Endodermal cell (in vitro differentiated cells): Measurements from ENCODE around the gene CLIC3. TPM values are rescaled to one million over a fixed set of nuclear protein-coding genes. Genes with fewer than 3 reads are reported as not detected.

Experiments
- DNase-seq: peaks from one replicate; pipeline ENCODE4 v3.0.0-alpha.2; 2017
- H3K27ac ChIP-seq: 2 replicates; pipeline ENCODE4 v1.5.1; 2013; ENCODE audit warnings: mild to moderate bottlenecking, low read depth, low read length, moderate library complexity
- H3K27me3 ChIP-seq: 2 replicates; pipeline ENCODE4 v1.6.1; 2013; ENCODE audit warnings: mild to moderate bottlenecking, low read length, moderate library complexity; ENCODE audit not compliant: insufficient read depth, control insufficient read depth, poor library complexity, severe bottlenecking
- H3K36me3 ChIP-seq: 2 replicates; pipeline ENCODE4 v1.7.0; 2013; ENCODE audit warnings: mild to moderate bottlenecking, low read length, moderate library complexity; ENCODE audit not compliant: control insufficient read depth, insufficient read depth
- H3K4me1 ChIP-seq: one replicate; pipeline ENCODE4 v1.7.0; 2013; ENCODE audit warnings: low read length; ENCODE audit not compliant: control insufficient read depth, insufficient read depth
- H3K4me3 ChIP-seq: 2 replicates; pipeline ENCODE4 v1.5.1; 2013; ENCODE audit warnings: mild to moderate bottlenecking, low read length, moderate library complexity
- H3K9ac ChIP-seq: 2 replicates; pipeline ENCODE4 v1.6.1; 2013; ENCODE audit warnings: mild to moderate bottlenecking, low read length, moderate library complexity; ENCODE audit not compliant: poor library complexity, severe bottlenecking; ENCODE audit errors: extremely low read depth
- H3K9me3 ChIP-seq: 2 replicates; pipeline ENCODE4 v1.6.1; 2013; ENCODE audit warnings: mild to moderate bottlenecking, low read length, moderate library complexity; ENCODE audit not compliant: control insufficient read depth
- H3K27ac Mint-ChIP-seq: 2 replicates; pipeline ENCODE4 v1.8.0; 2020; ENCODE audit warnings: mixed read lengths
- H3K27me3 Mint-ChIP-seq: 2 replicates; pipeline ENCODE4 v1.8.0; 2021; ENCODE audit warnings: mild to moderate bottlenecking, mixed read lengths; ENCODE audit not compliant: insufficient read depth
- H3K36me3 Mint-ChIP-seq: 2 replicates; pipeline ENCODE4 v1.8.0; 2020; ENCODE audit warnings: low read depth, mixed read lengths
- H3K4me1 Mint-ChIP-seq: 2 replicates; pipeline ENCODE4 v1.8.0; 2020; ENCODE audit warnings: mixed read lengths
- H3K4me3 Mint-ChIP-seq: 2 replicates; pipeline ENCODE4 v1.8.0; 2020; ENCODE audit warnings: mild to moderate bottlenecking, moderate library complexity, mixed read lengths
- H3K9me3 Mint-ChIP-seq: 2 replicates; pipeline ENCODE4 v1.8.0; 2020; ENCODE audit warnings: mild to moderate bottlenecking, mixed read lengths
- WGBS, 2 experiments: methylation state at CpG; one replicate each; pipeline versions ENCODE4 v1.1.5 to v1.1.7; 2013; ENCODE audit warnings: missing lambda C conversion rate in 2 of 2, mixed read lengths in 1 of 2; ENCODE audit not compliant: insufficient coverage in 1 of 2, insufficient read length in 1 of 2; 5-methylcytosine and 5-hydroxymethylcytosine counted together
- total RNA-seq, 2 donors: library from RNA; stranded (reverse); fragmentation: NEBNext Ultra II Directional in 1 of 2; extraction: Animal tissue kit (Norgen Biotek cat#: 25700) in 1 of 2; gene quantifications; 2 replicates in 1 of 2; 3 replicates in 1 of 2; pipeline ENCODE4 v1.2.1, GENCODE V29; 2021
- TF ChIP-seq, protein P1 (sequence below): fragments of 200-600 bp; sonication (generic); conservative IDR thresholded peaks from 2 replicates; pipeline ENCODE4 v1.5.0; 2021; ENCODE audit warnings: antibody characterized with exemption, mild to moderate bottlenecking

The CLIC3 gene
- total RNA-seq, 2 donors from 2014 or later: 0.46 TPM; not detected in 1

DNA sequence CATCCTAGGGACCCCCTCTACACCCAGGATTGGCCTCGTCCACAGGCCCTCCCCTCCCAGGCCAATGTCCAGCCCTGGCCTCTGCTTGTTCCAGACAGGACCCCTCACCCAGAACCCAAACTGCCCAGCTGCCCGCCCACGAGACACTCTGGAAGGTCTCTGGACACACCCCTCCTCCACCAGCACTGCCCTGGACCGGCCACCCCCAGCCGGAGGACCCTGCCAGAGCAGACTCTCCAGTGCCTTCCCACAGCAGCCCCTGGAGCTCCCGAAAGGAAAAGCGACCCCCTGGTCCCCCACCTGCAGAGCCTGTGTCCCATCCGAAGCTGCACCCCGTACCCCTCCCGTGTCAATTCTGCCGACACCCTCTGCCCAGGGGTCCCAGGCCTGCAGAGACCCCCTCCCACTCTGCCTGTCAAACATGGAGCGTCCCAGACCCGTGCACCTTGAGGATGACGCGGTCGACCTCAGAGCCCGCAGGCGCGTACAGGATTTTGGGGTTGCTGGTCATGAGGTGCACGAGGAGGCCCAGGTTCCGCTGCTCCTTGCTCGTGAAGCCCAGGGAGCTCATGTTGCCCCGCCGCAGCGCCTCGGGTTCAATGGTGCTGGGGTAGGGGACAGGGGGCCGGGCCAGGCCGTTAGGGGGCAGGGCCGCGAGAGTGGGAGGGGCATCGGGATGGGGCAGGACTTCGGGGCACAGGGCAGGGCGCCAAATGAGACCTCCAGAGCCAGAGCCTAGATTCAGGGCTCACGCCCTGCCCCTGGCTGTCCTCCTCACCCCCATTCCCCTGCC, 23.7 kb upstream of the CLIC3 start:
- Histone ChIP-seq H3K4me3 (no peak overlapping the region), H3K9ac (no peak overlapping the region), H3K4me1 (no peaks in the 10 kb centered on the region), H3K27me3 (no peaks in the 10 kb centered on the region), H3K27ac (no peak overlapping the region), H3K36me3 (no peaks in the 10 kb centered on the region), H3K9me3 (no peaks in the 10 kb centered on the region)
- TF ChIP-seq, protein P1, sequence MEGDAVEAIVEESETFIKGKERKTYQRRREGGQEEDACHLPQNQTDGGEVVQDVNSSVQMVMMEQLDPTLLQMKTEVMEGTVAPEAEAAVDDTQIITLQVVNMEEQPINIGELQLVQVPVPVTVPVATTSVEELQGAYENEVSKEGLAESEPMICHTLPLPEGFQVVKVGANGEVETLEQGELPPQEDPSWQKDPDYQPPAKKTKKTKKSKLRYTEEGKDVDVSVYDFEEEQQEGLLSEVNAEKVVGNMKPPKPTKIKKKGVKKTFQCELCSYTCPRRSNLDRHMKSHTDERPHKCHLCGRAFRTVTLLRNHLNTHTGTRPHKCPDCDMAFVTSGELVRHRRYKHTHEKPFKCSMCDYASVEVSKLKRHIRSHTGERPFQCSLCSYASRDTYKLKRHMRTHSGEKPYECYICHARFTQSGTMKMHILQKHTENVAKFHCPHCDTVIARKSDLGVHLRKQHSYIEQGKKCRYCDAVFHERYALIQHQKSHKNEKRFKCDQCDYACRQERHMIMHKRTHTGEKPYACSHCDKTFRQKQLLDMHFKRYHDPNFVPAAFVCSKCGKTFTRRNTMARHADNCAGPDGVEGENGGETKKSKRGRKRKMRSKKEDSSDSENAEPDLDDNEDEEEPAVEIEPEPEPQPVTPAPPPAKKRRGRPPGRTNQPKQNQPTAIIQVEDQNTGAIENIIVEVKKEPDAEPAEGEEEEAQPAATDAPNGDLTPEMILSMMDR: no peak
- peaks cover 6% of the 10 kb centered on the region for H3K36me3 Mint-ChIP-seq
- H3K4me3 Mint-ChIP-seq: no peak overlapping the region
- DNase-seq: no peak
- H3K9me3 Mint-ChIP-seq: peaks cover 1% of the 10 kb centered on the region
- H3K27me3 Mint-ChIP-seq: no peaks in the 10 kb centered on the region
- 93 to 98% methylated on average over 20 to 34 of the region's 34 CpGs for WGBS, 2 experiments
- H3K27ac Mint-ChIP-seq: no peak overlapping the region
- no peaks in the 10 kb centered on the region for H3K4me1 Mint-ChIP-seq

DNA sequence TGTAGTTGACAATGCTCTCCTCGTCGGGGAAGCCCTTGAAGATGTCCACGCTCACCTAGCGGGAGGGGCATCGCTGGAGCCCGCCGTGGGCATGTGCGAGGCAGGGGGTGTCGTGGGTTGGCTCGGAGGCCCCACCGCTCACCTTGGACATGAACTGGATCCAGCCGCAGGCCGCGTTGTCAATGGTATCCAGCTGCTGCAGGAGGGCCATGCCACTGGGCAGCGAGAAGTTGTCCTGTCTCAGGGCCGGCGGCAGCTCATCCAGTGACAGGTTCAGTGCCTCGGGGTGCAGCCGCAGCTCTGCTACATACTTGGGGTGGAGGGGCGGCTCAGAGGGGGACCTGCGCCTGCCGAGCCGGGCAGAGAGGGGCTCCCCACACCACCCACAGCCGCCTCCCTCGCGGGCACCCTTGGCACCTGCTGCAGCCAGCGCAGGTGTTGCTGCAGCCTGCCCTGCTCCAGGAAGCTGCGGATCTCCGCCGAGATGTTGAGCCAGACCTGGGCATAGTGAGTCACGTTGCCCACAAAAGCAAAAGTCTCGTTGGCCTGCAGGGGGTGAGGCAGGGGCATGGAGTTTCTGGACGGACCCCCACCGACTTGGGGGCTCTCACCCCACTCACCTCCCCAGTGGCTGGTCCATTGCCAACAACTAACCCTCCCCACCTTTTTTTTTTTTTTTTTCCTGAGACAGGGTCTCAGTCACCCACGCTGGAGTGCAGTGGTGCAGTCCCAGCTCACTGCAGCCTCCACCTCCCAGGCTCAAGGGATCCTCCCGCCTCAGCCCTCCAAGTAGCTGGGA, 22.6 kb upstream of the CLIC3 start:
- Mint-ChIP-seq H3K4me3 (no peak overlapping the region), H3K4me1 (no peaks in the 10 kb centered on the region), H3K27me3 (no peaks in the 10 kb centered on the region), H3K9me3 (peaks cover 1% of the 10 kb centered on the region), H3K36me3 (peaks cover 6% of the 10 kb centered on the region), H3K27ac (no peak overlapping the region)
- H3K27ac ChIP-seq: no peak overlapping the region
- no peak for DNase-seq
- no peak overlapping the region for H3K4me3 ChIP-seq
- H3K4me1 ChIP-seq: no peaks in the 10 kb centered on the region
- H3K9me3 ChIP-seq: no peaks in the 10 kb centered on the region
- no peaks in the 10 kb centered on the region for H3K27me3 ChIP-seq
- no peak overlapping the region for H3K9ac ChIP-seq
- no peaks in the 10 kb centered on the region for H3K36me3 ChIP-seq
- 93 to 96% methylated on average over 23 to 36 of the region's 36 CpGs for WGBS, 2 experiments
- TF ChIP-seq, protein P1: no peak

DNA sequence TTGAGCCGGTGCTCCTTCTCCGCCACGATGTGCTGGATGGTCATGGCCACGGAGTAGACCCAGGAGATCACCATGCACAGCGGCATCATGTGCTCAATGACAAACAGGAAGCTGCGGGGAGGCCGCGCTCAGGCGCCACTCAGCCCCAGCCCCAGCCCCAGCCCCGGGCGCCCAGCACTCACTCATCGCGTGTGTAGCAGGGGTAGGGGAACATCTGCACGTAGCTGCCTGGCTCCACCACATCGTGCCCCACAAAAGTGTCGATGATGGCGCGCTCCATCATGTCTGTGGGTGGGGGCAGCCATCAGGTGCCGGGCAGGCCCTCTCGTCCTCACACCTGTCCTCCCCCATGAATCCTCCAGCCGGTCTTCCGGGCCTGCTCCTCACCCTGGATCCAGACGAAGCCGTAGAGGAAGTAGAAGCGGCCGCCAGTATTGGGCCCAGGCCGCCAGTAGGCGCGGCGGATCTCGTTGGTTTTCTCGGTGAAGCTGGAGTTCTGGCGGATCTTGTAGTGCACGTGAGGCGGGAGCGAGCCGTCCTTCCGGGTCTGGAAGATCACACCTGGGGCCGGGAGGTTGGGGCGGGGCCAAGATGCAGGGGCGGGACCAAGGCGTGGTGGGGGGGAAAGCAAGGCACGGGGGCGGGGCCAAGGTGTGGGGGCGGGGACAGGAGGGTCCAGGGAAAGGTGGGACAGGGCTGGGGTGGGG, 21.6 kb upstream of the CLIC3 start:
- Histone ChIP-seq H3K9ac (no peak overlapping the region), H3K9me3 (no peaks in the 10 kb centered on the region), H3K4me3 (no peak overlapping the region), H3K27me3 (no peaks in the 10 kb centered on the region), H3K27ac (no peak overlapping the region), H3K4me1 (no peaks in the 10 kb centered on the region), H3K36me3 (no peaks in the 10 kb centered on the region)
- Mint-ChIP-seq H3K36me3 (peaks cover 6% of the 10 kb centered on the region), H3K9me3 (peaks cover 1% of the 10 kb centered on the region), H3K4me3 (no peak overlapping the region), H3K4me1 (no peaks in the 10 kb centered on the region), H3K27ac (no peak overlapping the region), H3K27me3 (no peaks in the 10 kb centered on the region)
- WGBS, 2 experiments: 95 to 96% methylated on average over 13 to 42 of the region's 45 CpGs
- no peak for DNase-seq
- TF ChIP-seq, protein P1: no peak
